ENCODE measurements around the gene MRPL22.

DNA sequence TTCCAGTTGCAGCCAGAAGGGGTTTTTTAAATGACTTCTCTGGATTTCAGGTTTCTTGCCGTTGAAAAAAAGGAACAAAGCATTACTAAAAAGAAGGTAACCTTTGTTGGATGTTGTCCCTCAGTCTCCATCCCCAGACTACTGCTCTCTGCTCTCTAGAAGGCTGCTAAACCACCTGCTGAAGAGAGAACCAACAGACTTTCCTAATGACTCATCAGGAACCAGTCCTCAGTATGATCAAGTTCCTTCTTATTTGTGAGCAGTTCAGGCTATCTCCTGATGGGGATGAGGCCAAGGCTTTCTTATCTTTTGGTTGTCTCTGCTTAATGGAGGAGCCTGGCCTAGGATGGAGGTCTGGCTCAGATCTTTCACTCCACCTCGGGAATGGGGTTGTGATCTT, 76.7 kb downstream of the MRPL22 start:
- TF ChIP-seq FLYWCH1 (CRISPR knock-in tag; IDR thresholded peaks at IDR 0.05) (no peak), SNRNP70 (IDR thresholded peaks at IDR 0.05; ENCODE audit: low read depth, low read length) (no peak), SRF (IDR thresholded peaks at IDR 0.05; ENCODE audit: low read depth, low read length) (no peak), ZNF746 (CRISPR knock-in tag; IDR thresholded peaks at IDR 0.05) (no peak), TSC22D2 (CRISPR knock-in tag; IDR thresholded peaks at IDR 0.05; ENCODE audit: borderline replicate concordance) (no peak), CBX5 (CRISPR knock-in tag; IDR thresholded peaks at IDR 0.05; ENCODE audit: borderline replicate concordance) (no peak), MXI1 (IDR thresholded peaks at IDR 0.05; ENCODE audit: borderline replicate concordance, low read depth, low read length) (no peak)
- TF ChIP-seq, protein P1, sequence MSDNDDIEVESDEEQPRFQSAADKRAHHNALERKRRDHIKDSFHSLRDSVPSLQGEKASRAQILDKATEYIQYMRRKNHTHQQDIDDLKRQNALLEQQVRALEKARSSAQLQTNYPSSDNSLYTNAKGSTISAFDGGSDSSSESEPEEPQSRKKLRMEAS (IDR thresholded peaks at IDR 0.05) = no peak
